GM19043 (cell line): ENCODE measurements around the gene SYT12.

Experiments
- ATAC-seq: cut with Tn5 transposase; IDR thresholded peaks from one replicate; pipeline ENCODE4 v1.9.1; 2021; ENCODE audit warnings: low read depth; ENCODE audit not compliant: unreplicated experiment

SYT12 gene

GRCh38 chr11:67095214-67095507 lies 72.2 kb downstream of the SYT12 start:
- ATAC-seq, result no peak

- ATAC-seq, result no peak
Measured at GRCh38 chr11:67098799-67099429, 76.0 kb downstream of the SYT12 start.

GRCh38 chr11:67099831-67100324 lies 76.9 kb downstream of the SYT12 start:
- ATAC-seq, result no peak
